Glomerular endothelial cell (primary cell): Measurements from ENCODE around the gene SHISA5. TPM values are rescaled to one million over a fixed set of nuclear protein-coding genes. Genes with fewer than 3 reads are reported as not detected.
A peak's percentile ranks its signal among the peaks of the same experiment; 100 is the strongest.
"Not testable (repeated sequence)": the region's sequence is repeated elsewhere in the genome, so short reads cannot be mapped to it uniquely, and the experiment has no call there.

ENCODE experiments used
- DNase-seq: peaks from one replicate; pipeline ENCODE4 v3.0.0-alpha.2; 2011; ENCODE audit warnings: low read depth, low spot score; ENCODE audit errors: extremely low read depth
- total RNA-seq: library from RNA; depleted of rRNA; stranded (reverse); fragments of >200 nt; gene quantifications from 2 replicates; pipeline ENCODE4 v1.2.3, GENCODE V29; 2015

SHISA5 gene
- total RNA-seq, 1 donor from 2014 or later = 305 TPM

- DNase-seq = no peak
Measured at GRCh38 chr3:48521635-48522034, 17.7 kb upstream of the SHISA5 start.

GRCh38 chr3:48519277-48519643 is 15.3 kb upstream of the SHISA5 start:
- no peak for DNase-seq

GRCh38 chr3:48518638-48519276 is 14.8 kb upstream of the SHISA5 start:
- no peak for DNase-seq

- no peak for DNase-seq
Measured at GRCh38 chr3:48518069-48518468, 14.1 kb upstream of the SHISA5 start.

GRCh38 chr3:48516571-48516970 is 12.6 kb upstream of the SHISA5 start:
- DNase-seq = no peak

GRCh38 chr3:48514431-48515227 is 10.7 kb upstream of the SHISA5 start:
- DNase-seq = no peak

GRCh38 chr3:48511551-48511950 is 7.6 kb upstream of the SHISA5 start:
- DNase-seq = no peak

GRCh38 chr3:48507256-48508061 is 3.5 kb upstream of the SHISA5 start:
- peak; percentile 27 for DNase-seq

- DNase-seq = no peak
Measured at GRCh38 chr3:48505968-48506504, 2.1 kb upstream of the SHISA5 start.

GRCh38 chr3:48505146-48505545 is 1.2 kb upstream of the SHISA5 start:
- DNase-seq = no peak

- no peak for DNase-seq
Measured at GRCh38 chr3:48503401-48504050, 448 bp downstream of the SHISA5 start.

GRCh38 chr3:48502728-48503168 is 1.2 kb downstream of the SHISA5 start:
- DNase-seq = no peak

GRCh38 chr3:48502121-48502520 is 1.9 kb downstream of the SHISA5 start:
- DNase-seq = no peak

GRCh38 chr3:48501196-48501595 is 2.8 kb downstream of the SHISA5 start:
- no peak for DNase-seq

- no peak for DNase-seq
Measured at GRCh38 chr3:48500656-48501055, 3.3 kb downstream of the SHISA5 start.

GRCh38 chr3:48493203-48493501 is 10.8 kb downstream of the SHISA5 start:
- DNase-seq = no peak

GRCh38 chr3:48492461-48493202 is 11.3 kb downstream of the SHISA5 start:
- DNase-seq = no peak

- DNase-seq = no peak
Measured at GRCh38 chr3:48486952-48487351, 17.0 kb downstream of the SHISA5 start.

GRCh38 chr3:48482822-48483221 is 21.2 kb downstream of the SHISA5 start:
- not testable (repeated sequence) for DNase-seq

GRCh38 chr3:48480891-48481290 is 23.1 kb downstream of the SHISA5 start:
- not testable (repeated sequence) for DNase-seq
